Fibroblast of villous mesenchyme (primary cell): Measurements from ENCODE around the gene MS4A6E. TPM values are rescaled to one million over a fixed set of nuclear protein-coding genes. Genes with fewer than 3 reads are reported as not detected.
"Not testable (repeated sequence)": the region's sequence is repeated elsewhere in the genome, so short reads cannot be mapped to it uniquely, and the experiment has no call there.

Experiments
- DNase-seq: peaks from one replicate; pipeline ENCODE4 v3.0.0-alpha.2; 2010; ENCODE audit warnings: low read depth
- H3K4me3 ChIP-seq: 2 replicates; pipeline ENCODE4 v1.5.1; 2011; ENCODE audit warnings: low read depth, mild to moderate bottlenecking, low read length
- CTCF ChIP-seq: IDR thresholded peaks from 2 replicates; pipeline ENCODE4 v1.5.1; 2012; ENCODE audit warnings: low read depth, mild to moderate bottlenecking, low read length; ENCODE audit not compliant: insufficient read depth
- total RNA-seq: library from RNA; depleted of rRNA; stranded (reverse); fragments of >200 nt; gene quantifications from 2 replicates; pipeline ENCODE4 v1.2.3, GENCODE V29; 2012

Gene MS4A6E, protein sequence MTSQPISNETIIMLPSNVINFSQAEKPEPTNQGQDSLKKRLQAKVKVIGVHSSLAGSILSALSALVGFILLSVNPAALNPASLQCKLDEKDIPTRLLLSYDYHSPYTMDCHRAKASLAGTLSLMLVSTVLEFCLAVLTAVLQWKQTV
- not detected in 2 replicates for total RNA-seq

DNA sequence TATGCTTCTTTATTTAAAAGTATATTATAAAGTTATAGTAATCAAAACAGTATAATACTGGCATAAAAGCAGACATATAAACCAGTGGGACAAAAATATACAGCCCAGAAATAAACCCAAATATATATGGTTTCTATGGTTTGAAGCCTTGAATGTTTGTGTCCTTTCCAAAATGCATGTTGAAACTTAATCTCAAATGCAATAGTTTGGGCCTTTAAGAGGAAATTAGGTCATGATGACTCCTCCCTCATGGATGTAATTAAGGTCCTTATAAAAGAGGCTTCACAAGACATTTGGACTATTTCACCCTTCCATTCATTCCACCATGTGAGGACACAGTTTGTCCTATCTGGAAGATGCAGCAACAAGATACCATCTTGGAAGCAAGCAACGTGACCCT, at the start of gene MS4A6E:
Gene MS4A6E (plus strand): TSS at position 301 of the 400 bp plus-strand sequence. CDS start 7,641 bp downstream, outside the sequence.
- no peak for DNase-seq
- TF ChIP-seq CTCF: no peak
- no peak within 1 kb of the TSS for H3K4me3 ChIP-seq

GRCh38 chr11:60280412-60280811, 46.6 kb upstream of the MS4A6E start, which contains the start of gene MS4A4A:
TSS of gene MS4A4A (plus strand) at chr11:60280666. CDS start at chr11:60280676, 10 bp downstream.
- no peak for TF ChIP-seq CTCF
- H3K4me3 ChIP-seq: no peak within 1 kb of the TSS
- DNase-seq: no peak

DNA sequence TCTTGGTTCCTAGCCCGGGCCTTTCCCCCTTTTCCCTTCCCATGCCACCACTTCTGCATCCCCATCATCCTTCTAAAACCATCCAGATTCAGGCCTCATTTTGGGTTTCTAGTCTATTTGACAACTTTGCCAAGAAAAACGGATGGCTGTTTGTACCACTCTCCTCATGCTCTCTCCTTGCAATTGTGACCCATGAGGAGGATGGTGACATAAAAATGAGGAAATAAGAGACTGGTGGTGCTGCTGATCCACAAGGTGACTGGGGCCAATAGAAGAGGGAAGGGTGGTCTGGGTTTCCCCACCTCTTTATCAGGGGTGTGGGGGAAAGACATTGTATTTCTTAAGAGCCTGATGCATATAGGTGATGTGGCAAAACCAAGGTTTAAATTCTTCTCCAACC, 45.6 kb upstream of the MS4A6E start:
- TF ChIP-seq CTCF: no peak
- no peak for DNase-seq
- H3K4me3 ChIP-seq: no peak overlapping the region

DNA sequence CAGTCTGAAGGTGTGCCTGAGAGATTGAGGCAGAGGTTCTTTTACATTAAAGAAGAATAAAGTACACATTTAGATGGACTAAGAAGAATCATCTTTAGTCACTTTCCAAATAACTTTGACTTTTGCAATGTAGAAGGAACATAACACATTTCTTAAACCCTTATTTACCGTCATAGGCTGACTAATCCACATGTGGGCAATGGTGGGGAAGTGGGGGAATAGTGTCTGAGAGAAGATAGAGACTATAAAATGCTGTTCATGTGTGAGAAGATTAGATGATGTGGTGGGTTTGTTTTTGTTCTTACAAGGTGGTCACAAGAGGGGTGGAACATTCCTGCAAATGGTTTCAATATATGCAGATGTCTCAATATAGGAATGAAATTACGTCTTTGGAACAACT, 44.8 kb upstream of the MS4A6E start:
- no peak for TF ChIP-seq CTCF
- no peak for DNase-seq
- H3K4me3 ChIP-seq: no peak overlapping the region

DNA sequence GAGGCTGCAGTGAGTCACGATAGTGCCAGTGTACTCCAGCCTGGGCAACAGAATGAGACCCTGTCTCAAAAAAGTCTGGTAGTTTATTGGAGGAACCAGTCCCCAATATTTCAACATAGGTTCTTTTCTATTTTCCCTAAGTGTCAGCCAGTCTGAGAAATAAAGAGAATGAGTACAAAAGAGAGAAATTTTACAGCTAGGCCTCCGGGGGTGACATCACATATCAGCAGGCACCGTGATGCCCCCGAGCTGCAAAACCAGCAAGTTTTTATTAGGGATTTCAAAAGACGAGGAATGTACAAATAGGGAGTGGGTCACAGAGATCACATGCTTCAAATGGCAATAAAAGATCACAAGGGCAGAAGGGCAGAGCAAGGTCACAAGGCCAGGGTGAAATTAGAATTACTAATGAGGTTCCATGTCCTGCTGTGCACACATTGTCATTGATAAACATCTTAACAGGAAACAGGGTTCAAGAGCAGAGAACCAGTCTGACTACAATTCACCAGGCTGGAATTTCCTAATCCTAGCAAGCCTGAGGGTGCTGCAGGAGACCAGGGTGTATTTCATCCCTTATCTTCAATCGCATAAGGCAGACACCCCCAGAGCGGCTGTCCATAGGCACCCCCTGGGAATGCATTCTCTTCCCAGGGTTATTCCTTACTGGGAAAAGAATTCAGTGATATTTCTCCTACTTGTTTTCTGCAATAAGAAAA, 41.5 kb upstream of the MS4A6E start:
- not testable (repeated sequence) for H3K4me3 ChIP-seq, DNase-seq

GRCh38 chr11:60288531-60288930, 38.5 kb upstream of the MS4A6E start:
- H3K4me3 ChIP-seq: no peak overlapping the region
- no peak for TF ChIP-seq CTCF
- no peak for DNase-seq

DNA sequence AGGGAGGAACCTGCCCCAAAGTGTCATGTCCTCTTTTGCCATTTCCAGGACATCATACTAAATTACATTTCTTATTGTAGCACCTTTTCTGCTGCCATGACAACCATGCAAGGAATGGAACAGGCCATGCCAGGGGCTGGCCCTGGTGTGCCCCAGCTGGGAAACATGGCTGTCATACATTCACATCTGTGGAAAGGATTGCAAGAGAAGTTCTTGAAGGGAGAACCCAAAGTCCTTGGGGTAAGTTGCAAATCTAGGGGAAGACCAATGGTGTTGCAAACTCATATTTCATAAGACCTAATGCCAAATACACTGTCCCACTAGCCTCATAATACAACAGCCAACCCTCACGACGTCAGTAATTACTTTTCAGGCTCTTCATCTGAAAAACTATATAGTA, 34.9 kb upstream of the MS4A6E start:
- no peak overlapping the region for H3K4me3 ChIP-seq
- no peak for DNase-seq
- no peak for TF ChIP-seq CTCF
